NB4 (cell line): ENCODE results near the gene ADARB2.

Experiments
- DNase-seq: peaks from one replicate; pipeline ENCODE4 v3.0.0; 2010; ENCODE audit warnings: low read depth
- H3K4me3 ChIP-seq: one replicate; pipeline ENCODE4 v1.5.1; 2011; ENCODE audit warnings: mild to moderate bottlenecking, low read depth, low read length, moderate library complexity
- CTCF ChIP-seq: IDR thresholded peaks from one replicate; pipeline ENCODE4 v1.5.1; 2012; ENCODE audit warnings: low read depth, low read length
- MAX ChIP-seq: IDR thresholded peaks from 2 replicates; pipeline ENCODE4 v1.6.1; 2011; ENCODE audit warnings: low read depth, low read length
- MYC ChIP-seq: IDR thresholded peaks from 2 replicates; pipeline ENCODE4 v1.6.1; 2011; ENCODE audit warnings: low read depth, low read length
- POLR2A ChIP-seq: IDR thresholded peaks from 2 replicates; pipeline ENCODE4 v1.6.1; 2011; ENCODE audit warnings: mild to moderate bottlenecking; ENCODE audit not compliant: insufficient read length; ENCODE audit errors: extremely low read depth

Gene ADARB2

GRCh38 chr10:1595726-1596125 lies 141.6 kb downstream of the ADARB2 start:
- H3K4me3 ChIP-seq, result no peak overlapping the region
- DNase-seq, result no peak
- TF ChIP-seq CTCF (no peak), MYC (no peak), POLR2A (no peak), MAX (no peak)

- no peak for DNase-seq
- no peak overlapping the region for H3K4me3 ChIP-seq
- TF ChIP-seq MYC (no peak), CTCF (no peak), POLR2A (no peak), MAX (no peak)
Measured at GRCh38 chr10:1595242-1595600, 142.1 kb downstream of the ADARB2 start.

GRCh38 chr10:1594372-1595241 lies 142.7 kb downstream of the ADARB2 start:
- H3K4me3 ChIP-seq, result no peak overlapping the region
- TF ChIP-seq MYC (no peak), POLR2A (no peak), CTCF (no peak), MAX (no peak)
- DNase-seq, result no peak

- DNase-seq, result no peak
- no peak for TF ChIP-seq MAX
- TF ChIP-seq CTCF, result no peak
- TF ChIP-seq POLR2A, result no peak
- no peak for TF ChIP-seq MYC
- no peak overlapping the region for H3K4me3 ChIP-seq
Measured at GRCh38 chr10:1591742-1592141, 145.6 kb downstream of the ADARB2 start.

- DNase-seq, result no peak
- TF ChIP-seq CTCF (no peak), POLR2A (no peak), MAX (no peak), MYC (no peak)
- no peak overlapping the region for H3K4me3 ChIP-seq
Measured at GRCh38 chr10:1591045-1591444, 146.3 kb downstream of the ADARB2 start.

- H3K4me3 ChIP-seq, result no peak overlapping the region
- TF ChIP-seq CTCF, result no peak
- TF ChIP-seq POLR2A, result no peak
- no peak for DNase-seq
Measured at GRCh38 chr10:1589257-1589656, 148.1 kb downstream of the ADARB2 start.
